Measurements from ENCODE around the gene HOXC6. TPM values are rescaled to one million over a fixed set of nuclear protein-coding genes. Genes with fewer than 3 reads are reported as not detected.

HOXC6 gene
- polyA plus RNA-seq, 3 donors from 2014 or later: not detected

- Mint-ChIP-seq H3K4me1 (peaks cover 37 to 43% of the 10 kb centered on the region in 2 donors), H3K27me3 (ENCODE audit: low read depth in 3 of 3) (peaks cover 65 to 89% (median 88%) of the 10 kb centered on the region in 3 donors), H3K36me3 (peaks cover 0 to 3% (median 0%) of the 10 kb centered on the region in 3 donors), H3K27ac (no peak overlapping the region), H3K4me3 (peak overlapping the region; percentile 29 to 83 (median 68)), H3K9me3 (no peaks in the 10 kb centered on the region)
- DNase-seq: no peak
Measured at GRCh38 chr12:53985994-53986685, 42.1 kb upstream of the HOXC6 start.

DNA sequence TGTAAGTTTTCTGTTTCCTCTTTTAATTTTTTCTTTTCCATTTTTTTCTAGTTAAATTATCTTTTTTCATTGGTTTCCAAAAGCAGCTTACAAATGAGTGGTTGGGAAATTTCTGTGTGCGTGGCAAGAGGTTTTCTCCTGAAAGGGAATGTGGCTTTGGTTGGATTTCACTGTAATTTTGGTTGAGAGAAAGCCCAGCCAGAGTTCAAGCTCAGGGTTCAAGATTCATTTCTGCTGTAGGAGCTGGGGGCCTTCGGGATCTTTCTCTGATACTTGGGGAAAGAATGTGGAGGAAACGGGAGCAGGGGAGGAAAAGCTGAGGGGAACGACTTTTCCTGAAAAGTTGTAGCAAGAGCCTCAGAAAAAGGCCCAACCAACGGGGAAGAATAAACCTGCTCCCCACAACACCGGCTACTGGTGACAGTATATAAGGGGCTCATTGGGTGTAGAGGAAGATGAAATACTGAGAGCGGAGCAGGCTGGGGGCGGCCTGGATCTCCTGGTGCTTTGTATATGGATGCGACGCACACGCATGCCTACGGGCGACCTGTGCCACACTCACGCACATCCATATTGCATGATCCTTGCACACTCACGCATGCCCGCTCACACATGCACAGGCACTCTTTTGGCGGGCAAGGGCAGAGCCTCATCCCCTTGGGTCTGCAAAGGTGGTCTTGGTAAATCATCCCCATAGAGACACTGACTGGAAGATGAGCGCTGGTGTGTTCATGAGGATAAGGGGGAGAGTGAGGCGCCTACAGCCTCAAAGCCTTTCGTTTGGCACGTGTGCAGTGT is 41.4 kb upstream of the HOXC6 start:
- Mint-ChIP-seq H3K4me3 (peak overlapping the region in 4 of 5 donors; percentile 7 to 83 (median 29)), H3K9me3 (peaks cover 0 to under 1% (median 0%) of the 10 kb centered on the region in 6 donors), H3K27me3 (ENCODE audit: low read depth in 3 of 3) (peaks cover 59 to 89% (median 82%) of the 10 kb centered on the region in 3 donors), H3K36me3 (peaks cover 0 to 3% (median 0%) of the 10 kb centered on the region in 3 donors), H3K4me1 (peaks cover 37 to 43% of the 10 kb centered on the region in 2 donors), H3K27ac (no peak overlapping the region)
- DNase-seq: no peak

DNA sequence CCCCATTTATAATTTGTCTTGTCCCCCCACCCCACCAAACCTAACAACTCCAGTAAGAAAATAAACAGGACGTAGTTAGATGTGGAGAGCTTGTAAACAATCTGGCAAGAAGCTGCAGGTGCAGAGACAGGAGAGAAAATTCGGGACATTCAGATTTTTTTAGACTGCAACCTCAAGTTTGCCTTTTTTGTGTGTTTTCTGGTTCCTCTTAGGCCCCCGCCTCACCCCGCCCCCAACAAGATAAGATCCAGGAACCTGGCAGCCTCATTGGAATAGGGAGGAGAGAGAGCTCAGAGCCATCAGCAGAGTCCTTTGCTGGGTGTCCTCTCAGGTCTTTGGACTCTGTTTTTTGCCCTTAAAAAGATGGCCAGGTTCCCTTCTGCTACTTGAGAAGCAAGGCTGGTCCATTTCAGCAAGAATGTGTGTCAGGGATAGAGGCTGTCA is 40.4 kb upstream of the HOXC6 start:
- Mint-ChIP-seq H3K36me3 (peaks cover 0 to 3% (median 0%) of the 10 kb centered on the region in 3 donors), H3K27me3 (ENCODE audit: low read depth in 3 of 3) (peaks cover 62 to 89% (median 77%) of the 10 kb centered on the region in 3 donors), H3K4me3 (no peak overlapping the region), H3K9me3 (peaks cover 0 to 5% (median 0%) of the 10 kb centered on the region in 6 donors), H3K4me1 (peaks cover 37 to 43% of the 10 kb centered on the region in 2 donors), H3K27ac (no peak overlapping the region)
- DNase-seq: no peak

- peaks cover 37 to 47% of the 10 kb centered on the region in 2 donors for H3K4me1 Mint-ChIP-seq
- H3K27ac Mint-ChIP-seq: no peak overlapping the region
- H3K9me3 Mint-ChIP-seq: peaks cover 0 to 5% (median 0%) of the 10 kb centered on the region in 6 donors
- DNase-seq: no peak
- peaks cover 0 to 3% (median 0%) of the 10 kb centered on the region in 3 donors for H3K36me3 Mint-ChIP-seq
- H3K27me3 Mint-ChIP-seq (ENCODE audit: low read depth in 3 of 3): peaks cover 61 to 87% (median 75%) of the 10 kb centered on the region in 3 donors
- peak overlapping the region in 4 of 5 donors; percentile 38 to 57 (median 52) for H3K4me3 Mint-ChIP-seq
Measured at GRCh38 chr12:53988541-53989226, 39.6 kb upstream of the HOXC6 start.

- no peak overlapping the region for H3K27ac Mint-ChIP-seq
- peaks cover 0 to 7% (median 0%) of the 10 kb centered on the region in 6 donors for H3K9me3 Mint-ChIP-seq
- H3K4me1 Mint-ChIP-seq: peaks cover 41 to 53% of the 10 kb centered on the region in 2 donors
- peaks cover 62 to 88% (median 77%) of the 10 kb centered on the region in 3 donors for H3K27me3 Mint-ChIP-seq (ENCODE audit: low read depth in 3 of 3)
- peak overlapping the region; percentile 32 to 66 (median 52) for H3K4me3 Mint-ChIP-seq
- H3K36me3 Mint-ChIP-seq: peaks cover 0 to 3% (median 0%) of the 10 kb centered on the region in 3 donors
- DNase-seq: peak in 1 of 3 donors; percentile 36
Measured at GRCh38 chr12:53989227-53990113, 38.8 kb upstream of the HOXC6 start.

DNA sequence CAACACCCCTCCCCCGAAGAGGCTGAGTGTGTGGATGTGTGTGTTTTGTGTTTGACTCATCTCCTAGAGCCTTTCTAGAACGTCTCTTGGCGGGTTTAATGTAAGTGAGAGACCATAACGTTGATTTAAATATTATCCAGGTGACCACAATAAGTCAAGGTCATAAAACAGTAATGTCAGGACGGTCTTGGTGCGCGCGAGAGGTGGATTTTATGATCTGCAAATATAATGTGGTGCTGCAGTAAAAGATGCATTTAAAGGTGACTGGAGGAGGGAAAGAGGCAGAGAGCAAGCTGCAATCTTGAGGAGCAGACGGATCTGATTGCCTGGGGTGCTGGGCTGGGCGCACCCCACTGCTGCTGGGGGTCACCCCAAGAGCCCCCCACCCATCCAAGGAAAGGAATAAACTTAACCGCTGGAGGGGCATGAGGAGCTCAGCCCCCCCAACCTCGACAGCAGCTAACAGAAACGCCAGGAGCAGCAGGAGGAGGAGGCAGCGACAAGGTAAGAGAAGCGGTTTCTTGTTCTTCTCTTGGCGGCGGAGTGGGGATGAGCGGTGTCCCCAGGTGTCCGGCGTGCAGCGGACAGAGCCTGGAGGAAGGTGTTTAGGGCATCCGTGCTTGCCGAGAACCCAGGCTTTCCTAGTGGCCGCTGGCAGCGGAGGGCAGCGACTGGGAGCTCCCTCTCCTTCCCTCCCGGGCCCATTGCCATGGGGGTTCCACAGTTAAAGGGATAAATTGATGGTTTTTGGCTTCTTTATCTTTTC is 37.7 kb upstream of the HOXC6 start:
- Mint-ChIP-seq H3K36me3 (peaks cover 0 to 4% (median 3%) of the 10 kb centered on the region in 3 donors), H3K27ac (no peak overlapping the region), H3K4me3 (peak overlapping the region in 1 of 5 donors; percentile 9), H3K27me3 (ENCODE audit: low read depth in 3 of 3) (peaks cover 62 to 81% (median 76%) of the 10 kb centered on the region in 3 donors), H3K4me1 (peaks cover 41 to 52% of the 10 kb centered on the region in 2 donors), H3K9me3 (peaks cover 0 to 10% (median 0%) of the 10 kb centered on the region in 6 donors)
- DNase-seq: no peak

DNA sequence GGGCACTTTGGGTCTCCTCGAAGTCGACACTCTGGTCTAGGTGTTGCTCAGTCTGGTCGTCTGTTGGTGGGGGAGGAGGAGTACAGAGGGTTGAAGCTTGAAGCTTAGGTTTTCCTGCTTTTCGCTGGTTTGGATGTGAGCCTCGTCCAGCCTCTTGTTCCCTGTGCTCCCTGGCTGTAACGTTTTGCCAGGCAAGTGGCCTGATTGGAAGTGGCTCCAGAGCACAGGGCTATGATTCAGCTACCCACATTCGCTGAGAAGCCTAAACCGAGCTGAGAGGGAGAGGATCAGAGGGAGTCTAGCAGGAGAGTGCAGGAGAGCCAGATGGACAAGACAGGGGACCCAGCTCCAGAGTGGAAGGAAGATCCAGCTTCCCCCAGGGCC is 37.2 kb upstream of the HOXC6 start:
- Mint-ChIP-seq H3K9me3 (peaks cover 0 to 10% (median 0%) of the 10 kb centered on the region in 6 donors), H3K27me3 (ENCODE audit: low read depth in 3 of 3) (peaks cover 58 to 79% (median 74%) of the 10 kb centered on the region in 3 donors), H3K36me3 (peaks cover 0 to 4% (median 3%) of the 10 kb centered on the region in 3 donors), H3K4me3 (no peak overlapping the region), H3K4me1 (peaks cover 43 to 52% of the 10 kb centered on the region in 2 donors), H3K27ac (no peak overlapping the region)
- DNase-seq: no peak

DNA sequence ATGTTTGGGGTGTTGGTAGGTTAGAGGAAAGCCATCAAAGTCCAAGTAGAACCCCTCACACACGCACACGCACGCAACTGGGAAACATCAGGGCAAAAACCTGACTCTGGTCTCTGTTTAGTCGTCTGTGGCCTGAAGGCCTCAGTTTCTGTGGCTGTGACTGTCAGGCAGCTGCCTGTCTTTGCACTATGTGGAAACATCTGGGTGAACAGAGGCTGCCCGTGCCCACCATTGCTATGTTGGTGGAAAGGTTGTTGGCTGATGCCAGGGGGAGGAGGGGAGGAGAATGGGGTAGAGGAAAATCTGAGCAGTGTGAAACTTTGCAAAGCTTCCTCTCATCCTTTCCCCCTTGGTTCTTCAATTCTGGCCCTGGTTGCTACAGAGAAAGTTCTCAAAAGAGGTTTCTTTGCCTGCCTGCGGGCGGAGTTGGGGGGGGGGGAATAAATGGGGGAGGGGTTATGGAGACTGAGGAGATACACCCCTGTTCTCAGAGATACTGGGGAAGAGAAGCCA is 35.8 kb upstream of the HOXC6 start:
- Mint-ChIP-seq H3K4me1 (peaks cover 41 to 53% of the 10 kb centered on the region in 2 donors), H3K27me3 (ENCODE audit: low read depth in 3 of 3) (peaks cover 52 to 79% (median 70%) of the 10 kb centered on the region in 3 donors), H3K27ac (no peak overlapping the region), H3K36me3 (peaks cover 0 to 4% (median 3%) of the 10 kb centered on the region in 3 donors), H3K4me3 (no peak overlapping the region), H3K9me3 (peaks cover 0 to 10% (median 0%) of the 10 kb centered on the region in 6 donors)
- no peak for DNase-seq

DNA sequence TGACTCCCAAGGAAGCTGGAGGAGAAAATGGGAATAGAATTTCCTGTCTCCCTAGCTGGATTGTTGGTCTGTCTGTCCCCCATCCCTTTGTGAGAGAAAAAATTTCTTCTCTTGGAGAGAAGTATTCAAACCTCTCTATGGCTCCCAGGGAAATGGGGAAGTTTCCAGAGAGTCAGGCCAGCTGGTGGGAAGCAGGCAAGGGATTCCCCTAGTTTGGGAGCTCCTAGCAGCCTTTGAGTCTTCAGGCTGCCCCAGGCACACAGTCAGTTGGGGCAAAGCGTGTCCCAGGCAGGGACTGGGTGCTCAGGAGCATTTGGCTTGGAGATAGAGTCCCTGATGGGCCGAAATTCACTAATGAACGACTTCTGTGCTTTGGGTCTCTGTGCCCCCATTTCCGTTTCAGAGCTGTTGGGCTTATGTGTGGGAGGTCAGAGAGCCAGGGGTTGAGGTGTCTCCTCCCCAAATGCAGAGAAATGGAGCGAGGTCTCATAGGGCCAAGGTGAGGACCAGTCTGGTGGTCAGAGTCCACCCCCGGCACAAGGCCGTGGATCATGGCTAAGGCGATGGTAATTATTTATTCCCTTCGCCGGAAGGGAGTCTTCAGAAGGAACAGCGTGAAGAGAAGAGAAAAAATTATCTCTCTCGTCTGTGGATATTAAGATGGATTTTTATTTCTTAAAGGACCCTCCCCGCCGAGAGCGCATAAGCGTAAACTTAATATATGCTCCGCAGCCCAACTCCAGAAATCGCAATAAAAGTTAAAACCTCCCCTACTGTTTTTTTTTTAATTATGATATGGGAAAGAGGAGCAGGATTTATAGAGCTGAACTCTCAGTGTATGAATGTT is 34.9 kb upstream of the HOXC6 start:
- Mint-ChIP-seq H3K27ac (no peak overlapping the region), H3K4me1 (peaks cover 42 to 57% of the 10 kb centered on the region in 2 donors), H3K4me3 (peak overlapping the region; percentile 18 to 66 (median 50))

DNA sequence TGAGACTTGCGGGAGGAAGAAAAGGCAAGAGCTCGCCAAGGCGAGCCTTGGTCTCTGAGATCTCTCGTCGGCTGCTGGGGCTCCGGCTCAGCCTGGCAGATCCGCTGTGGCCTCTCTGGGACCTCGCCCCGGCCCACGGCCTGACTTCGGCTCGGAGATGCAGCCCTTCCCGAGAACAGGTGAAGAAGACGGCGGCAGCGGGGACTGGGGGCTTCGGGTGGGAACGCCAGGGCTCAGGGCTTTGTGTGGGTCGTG is 34.3 kb upstream of the HOXC6 start:
- Mint-ChIP-seq H3K4me3 (peak overlapping the region; percentile 15 to 66 (median 50)), H3K27ac (no peak overlapping the region), H3K9me3 (peaks cover 0 to 10% (median 0%) of the 10 kb centered on the region in 6 donors)

More for the DNA sequence above, 34.9 kb upstream of the HOXC6 start:
- H3K9me3 Mint-ChIP-seq: peaks cover 0 to 10% (median 0%) of the 10 kb centered on the region in 6 donors
- peaks cover 0 to 4% (median 0%) of the 10 kb centered on the region in 3 donors for H3K36me3 Mint-ChIP-seq
- peaks cover 57 to 83% (median 68%) of the 10 kb centered on the region in 3 donors for H3K27me3 Mint-ChIP-seq (ENCODE audit: low read depth in 3 of 3)
- DNase-seq: no peak

GRCh38 chr12:53994264-53995001 is 33.8 kb upstream of the HOXC6 start:
- no peak overlapping the region for H3K27ac Mint-ChIP-seq
- H3K9me3 Mint-ChIP-seq: peaks cover 0 to 10% (median 0%) of the 10 kb centered on the region in 6 donors
- peak overlapping the region; percentile 77 to 86 (median 85) for H3K4me3 Mint-ChIP-seq
- H3K4me1 Mint-ChIP-seq: peaks cover 36 to 50% of the 10 kb centered on the region in 2 donors
- peaks cover 0 to 4% (median 0%) of the 10 kb centered on the region in 3 donors for H3K36me3 Mint-ChIP-seq
- H3K27me3 Mint-ChIP-seq (ENCODE audit: low read depth in 3 of 3): peaks cover 62 to 83% (median 65%) of the 10 kb centered on the region in 3 donors
- DNase-seq: no peak

More for the DNA sequence above, 34.3 kb upstream of the HOXC6 start:
- H3K36me3 Mint-ChIP-seq: peaks cover 0 to 4% (median 0%) of the 10 kb centered on the region in 3 donors
- H3K4me1 Mint-ChIP-seq: peaks cover 41 to 55% of the 10 kb centered on the region in 2 donors
- DNase-seq: no peak
- peaks cover 57 to 83% (median 67%) of the 10 kb centered on the region in 3 donors for H3K27me3 Mint-ChIP-seq (ENCODE audit: low read depth in 3 of 3)
